ENCODE measurements around the gene ZBTB8OS. TPM values are rescaled to one million over a fixed set of nuclear protein-coding genes. Genes with fewer than 3 reads are reported as not detected.

Gene ZBTB8OS
- total RNA-seq, 1 experiment from 2014 or later = 49.2 TPM

- BruUV-seq (replicated peaks) = no TSS peak
- no peaks in the 10 kb centered on the region for H4K20me1 ChIP-seq (ENCODE audit: insufficient read depth)
- intact Hi-C loops (cut with micrococcal nuclease) = no loop called here
- no peak overlapping the region for H3K4me2 ChIP-seq (ENCODE audit: low read length)
- no peaks in the 10 kb centered on the region for H3K9me2 ChIP-seq (ENCODE audit: insufficient read depth)
- peaks cover 52 to 69% of the 10 kb centered on the region in 2 experiments for H3K36me3 ChIP-seq (ENCODE audit: control insufficient read depth in 1 of 2, insufficient read depth in 2 of 2, low read length in 2 of 2)
- no peaks in the 10 kb centered on the region for H3K4me1 ChIP-seq (ENCODE audit: control insufficient read depth in 1 of 2, insufficient read depth in 2 of 2, low read length in 2 of 2)
- H3K27ac ChIP-seq (ENCODE audit: low read depth, low read length) = no peak overlapping the region
- CTCF ChIA-PET = no interaction called here
- H2AFZ ChIP-seq (ENCODE audit: low read depth, low read length, poor library complexity, severe bottlenecking) = no peak overlapping the region
- no peak overlapping the region for H3K9ac ChIP-seq (ENCODE audit: low read length)
- RAD21 ChIA-PET (ENCODE audit: low non-redundant PET in 1 of 2, low total read pairs in 2 of 2, uncharacterized antibody in 2 of 2, unreplicated experiment in 2 of 2) = no interaction called here
- H3K79me2 ChIP-seq (ENCODE audit: insufficient read depth, low read length) = peaks cover 10% of the 10 kb centered on the region; the same call in 1 of the 2 replicates
- H3K4me3 ChIP-seq (replicated peaks in 1 of 2; ENCODE audit: low read depth in 1 of 2, low read length in 2 of 2) = no peak overlapping the region
- no peak for ATAC-seq
- TF ChIP-seq POLR2A (IDR thresholded peaks at IDR 0.05; ENCODE audit: borderline replicate concordance, extremely low read depth, insufficient read depth, insufficient read length) = no peak
- TF ChIP-seq CBX3 (IDR thresholded peaks at IDR 0.05; ENCODE audit: low read depth) = no peak
- POLR2A ChIA-PET = no interaction called here
- H3K9me3 ChIP-seq (ENCODE audit: control insufficient read depth in 1 of 2, insufficient read depth in 1 of 2, low read depth in 1 of 2, low read length in 2 of 2) = no peaks in the 10 kb centered on the region
- no peak for DNase-seq (ENCODE audit: low read depth, low spot score)
- no peaks in the 10 kb centered on the region for H3K27me3 ChIP-seq (ENCODE audit: insufficient read depth, low read length)
Observed at GRCh38 chr1:32681999-32682398, 31.6 kb upstream of the ZBTB8OS start.

GRCh38 chr1:32681509-32681908 lies 31.2 kb upstream of the ZBTB8OS start:
- no TSS peak for BruUV-seq (replicated peaks)
- ChIA-PET RAD21 (ENCODE audit: low non-redundant PET in 1 of 2, low total read pairs in 2 of 2, uncharacterized antibody in 2 of 2, unreplicated experiment in 2 of 2) (no interaction called here), POLR2A (no interaction called here), CTCF (no interaction called here)
- no peaks in the 10 kb centered on the region for H3K9me3 ChIP-seq (ENCODE audit: control insufficient read depth in 1 of 2, insufficient read depth in 1 of 2, low read depth in 1 of 2, low read length in 2 of 2)
- H3K4me2 ChIP-seq (ENCODE audit: low read length) = no peak overlapping the region
- intact Hi-C loops (cut with micrococcal nuclease) = no loop called here
- H3K9ac ChIP-seq (ENCODE audit: low read length) = no peak overlapping the region
- no peak overlapping the region for H3K27ac ChIP-seq (ENCODE audit: low read depth, low read length)
- peaks cover 11% of the 10 kb centered on the region; the same call in 1 of the 2 replicates for H3K79me2 ChIP-seq (ENCODE audit: insufficient read depth, low read length)
- TF ChIP-seq ATF3 (IDR thresholded peaks at IDR 0.05) (no peak), ZNF274 (IDR thresholded peaks at IDR 0.05; ENCODE audit: low read depth, low read length) (no peak), SP1 (IDR thresholded peaks at IDR 0.05; ENCODE audit: low read depth) (no peak), EZH2phosphoT487 (IDR thresholded peaks at IDR 0.05; ENCODE audit: borderline replicate concordance) (no peak), CEBPB (IDR thresholded peaks at IDR 0.05; ENCODE audit: low read depth) (no peak), MAX (IDR thresholded peaks at IDR 0.05) (no peak), RAD21 (IDR thresholded peaks at IDR 0.05; ENCODE audit: low read depth) (no peak), ELF1 (IDR thresholded peaks at IDR 0.05; ENCODE audit: borderline replicate concordance, low read depth) (no peak), JUND (IDR thresholded peaks at IDR 0.05) (no peak), SIN3A (IDR thresholded peaks at IDR 0.05; ENCODE audit: low read depth) (no peak), YY1 (IDR thresholded peaks at IDR 0.05; ENCODE audit: extremely low read depth, insufficient replicate concordance, low read depth, low read length) (no peak), EGR1 (IDR thresholded peaks at IDR 0.05; ENCODE audit: low read depth) (no peak), ZFX (IDR thresholded peaks at IDR 0.05) (no peak)
- ATAC-seq = no peak
- H2AFZ ChIP-seq (ENCODE audit: low read depth, low read length, poor library complexity, severe bottlenecking) = no peak overlapping the region
- no peaks in the 10 kb centered on the region for H4K20me1 ChIP-seq (ENCODE audit: insufficient read depth)
- no peaks in the 10 kb centered on the region for H3K9me2 ChIP-seq (ENCODE audit: insufficient read depth)
- peaks cover 56 to 73% of the 10 kb centered on the region in 2 experiments for H3K36me3 ChIP-seq (ENCODE audit: control insufficient read depth in 1 of 2, insufficient read depth in 2 of 2, low read length in 2 of 2)
- DNase-seq (ENCODE audit: low read depth, low spot score) = no peak
- H3K4me1 ChIP-seq (ENCODE audit: control insufficient read depth in 1 of 2, insufficient read depth in 2 of 2, low read length in 2 of 2) = no peaks in the 10 kb centered on the region
- no peaks in the 10 kb centered on the region for H3K27me3 ChIP-seq (ENCODE audit: insufficient read depth, low read length)
- H3K4me3 ChIP-seq (replicated peaks in 1 of 2; ENCODE audit: low read depth in 1 of 2, low read length in 2 of 2) = no peak overlapping the region

Data from HCT116 (cell line).